ENCODE results near the gene IL10. TPM values are rescaled to one million over a fixed set of nuclear protein-coding genes. Genes with fewer than 3 reads are reported as not detected.
A peak's percentile ranks its signal among the peaks of the same experiment; 100 is the strongest.

The IL10 gene
- total RNA-seq, 6 experiments from 2014 or later, result 0.26 to 2.2 (median 0.63) TPM; not detected in 2

DNA sequence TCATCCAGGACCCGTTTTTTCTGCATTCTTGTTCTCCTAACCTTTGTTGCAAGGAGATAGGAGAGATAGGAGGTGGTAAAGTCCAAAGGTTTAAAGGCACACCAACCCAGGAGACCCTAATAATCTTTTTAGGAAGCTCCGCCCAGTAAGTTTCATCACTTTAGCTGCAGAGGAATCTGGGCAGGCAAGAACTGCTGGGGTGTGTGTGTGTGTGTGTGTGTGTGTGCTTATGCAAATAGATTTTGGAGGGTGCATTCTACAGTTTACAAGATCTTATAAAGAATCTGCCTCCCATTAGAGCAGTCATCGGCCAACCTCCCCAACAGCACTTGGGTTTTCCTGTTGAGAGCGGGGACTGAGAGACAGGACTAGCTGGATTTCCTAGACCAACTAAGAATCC is 3.9 kb upstream of the IL10 start:
- no peak overlapping the region for H3K27ac ChIP-seq
- no peaks in the 10 kb centered on the region for H3K27me3 ChIP-seq
- no peak overlapping the region for H3K4me3 ChIP-seq
- DNase-seq (no peak), ATAC-seq (no peak)
- H3K9me3 ChIP-seq, result no peaks in the 10 kb centered on the region
- TF ChIP-seq POLR2A (IDR thresholded peaks at IDR 0.05) (no peak), CTCF (IDR thresholded peaks at IDR 0.05) (no peak)
- intact Hi-C loops (cut with DNase I), result no loop called here
- H3K4me1 ChIP-seq, result no peaks in the 10 kb centered on the region
- 35% methylated on average over 2 of the region's 4 CpGs for WGBS (ENCODE audit: insufficient coverage, low coverage, low lambda C conversion rate, missing lambda C conversion rate)
- no peaks in the 10 kb centered on the region for H3K36me3 ChIP-seq

DNA sequence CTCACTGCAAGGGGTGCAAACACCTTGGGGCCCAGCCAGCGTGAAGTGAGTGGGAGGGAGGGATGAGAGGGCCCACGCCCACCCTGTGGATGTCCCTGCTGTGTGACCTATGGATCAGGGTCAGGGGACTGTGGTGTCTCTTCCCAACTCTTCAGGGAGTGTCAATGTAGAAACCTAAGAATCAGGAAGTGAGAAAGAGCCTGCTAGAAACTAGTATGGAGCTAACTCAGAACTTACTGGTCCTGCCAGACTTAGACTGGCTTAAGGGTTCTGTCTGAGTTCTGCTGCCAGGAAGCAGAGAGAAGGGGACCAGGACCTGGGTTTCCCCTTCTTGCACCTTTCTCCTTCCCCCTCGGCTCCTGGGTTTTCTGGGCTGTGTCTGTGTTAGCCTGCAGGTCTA is 1.8 kb upstream of the IL10 start:
- Histone ChIP-seq H3K27me3 (no peaks in the 10 kb centered on the region), H3K4me1 (no peaks in the 10 kb centered on the region), H3K27ac (no peak overlapping the region), H3K36me3 (no peaks in the 10 kb centered on the region), H3K4me3 (no peak overlapping the region), H3K9me3 (no peaks in the 10 kb centered on the region)
- intact Hi-C loops (cut with DNase I), result no loop called here
- WGBS (ENCODE audit: insufficient coverage, low coverage, low lambda C conversion rate, missing lambda C conversion rate), result 44% methylated on average over 2 of the region's 3 CpGs
- no peak for TF ChIP-seq CTCF (IDR thresholded peaks at IDR 0.05)
- TF ChIP-seq POLR2A (IDR thresholded peaks at IDR 0.05), result no peak
- ATAC-seq (peak; percentile 12 to 42 (median 22)), DNase-seq (no peak)

DNA sequence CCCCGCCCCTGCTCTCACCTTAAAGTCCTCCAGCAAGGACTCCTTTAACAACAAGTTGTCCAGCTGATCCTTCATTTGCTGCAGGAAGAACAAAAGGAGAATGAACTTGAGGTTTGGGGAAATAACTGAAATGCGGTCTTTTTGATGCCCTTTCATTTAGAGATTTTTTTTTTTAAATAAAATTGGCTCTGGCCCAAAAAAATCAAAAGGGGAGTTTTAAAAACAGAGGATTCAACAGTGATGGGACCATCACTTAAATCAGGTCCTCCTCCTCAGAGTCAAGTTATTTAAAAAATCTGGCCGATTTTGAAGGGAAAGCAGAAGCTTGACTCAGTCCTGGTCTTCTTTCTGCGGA is 979 bp downstream of the IL10 start:
- TF ChIP-seq CTCF (IDR thresholded peaks at IDR 0.05) (no peak), POLR2A (IDR thresholded peaks at IDR 0.05) (no peak)
- DNase-seq (no peak), ATAC-seq (no peak)
- H3K27me3 ChIP-seq, result no peaks in the 10 kb centered on the region
- no peak overlapping the region for H3K27ac ChIP-seq
- H3K4me3 ChIP-seq, result no peak overlapping the region
- H3K36me3 ChIP-seq, result no peaks in the 10 kb centered on the region
- intact Hi-C loops (cut with DNase I), result no loop called here
- 52% methylated on average over 4 of the region's 4 CpGs for WGBS (ENCODE audit: insufficient coverage, low coverage, low lambda C conversion rate, missing lambda C conversion rate)
- H3K4me1 ChIP-seq, result no peaks in the 10 kb centered on the region
- no peaks in the 10 kb centered on the region for H3K9me3 ChIP-seq

- intact Hi-C loops (cut with DNase I), result no loop called here
- H3K9me3 ChIP-seq, result no peaks in the 10 kb centered on the region
- no peak for DNase-seq
- WGBS (ENCODE audit: insufficient coverage, low coverage, low lambda C conversion rate, missing lambda C conversion rate), result 47% methylated on average over 6 of the region's 9 CpGs
- H3K27ac ChIP-seq, result no peak within 1 kb of the TSS
- no peaks in the 10 kb centered on the region for H3K4me1 ChIP-seq
- peak; percentile 38 to 53 (median 48) for ATAC-seq
- TF ChIP-seq POLR2A (IDR thresholded peaks at IDR 0.05), result peak; percentile 13
- no peak for TF ChIP-seq CTCF (IDR thresholded peaks at IDR 0.05)
- H3K27me3 ChIP-seq, result no peaks in the 10 kb centered on the region
- no peak within 1 kb of the TSS for H3K4me3 ChIP-seq
- H3K36me3 ChIP-seq, result no peaks in the 10 kb centered on the region
Observed at GRCh38 chr1:206770531-206771337, 1.6 kb downstream of the IL10 start, which contains the start of gene IL19. Gene IL19, plus strand, starts transcription at chr1:206770773. Its CDS starts 65,890 bp downstream, at chr1:206836663.

All from right lobe of liver (tissue), 6 donors.